ENCODE results near the gene PPP4R4.

The PPP4R4 gene

GRCh38 chr14:94203473-94204210, 29.5 kb downstream of the PPP4R4 start:
- Histone ChIP-seq H3K27me3 (ENCODE audit: low read length) (no peaks in the 10 kb centered on the region), H3K4me2 (ENCODE audit: low read depth, low read length, poor library complexity, severe bottlenecking) (no peak overlapping the region), H3K36me3 (ENCODE audit: low read length) (no peaks in the 10 kb centered on the region), H3K79me2 (ENCODE audit: insufficient read depth, low read length) (no peaks in the 10 kb centered on the region), H3F3A (ENCODE audit: insufficient read depth) (no peaks in the 10 kb centered on the region), H3K27ac (ENCODE audit: low read depth, low read length) (no peak overlapping the region), H3K9me3 (ENCODE audit: insufficient read depth, low read length) (no peaks in the 10 kb centered on the region), H2AFZ (ENCODE audit: low read depth, low read length, severe bottlenecking) (no peak overlapping the region), H3K9ac (ENCODE audit: low read length) (no peak overlapping the region), H3K9me2 (replicated peaks; ENCODE audit: insufficient read depth, low read length) (no peaks in the 10 kb centered on the region), H3K4me3 (ENCODE audit: insufficient read depth, low read length, poor library complexity, severe bottlenecking) (no peak overlapping the region), H4K20me1 (ENCODE audit: low read depth, low read length) (no peaks in the 10 kb centered on the region; the same call in 1 of the 2 replicates)
- TF ChIP-seq EZH2phosphoT487 (conservative IDR thresholded peaks at IDR 0.05; ENCODE audit: low read length) (no peak), CTCF (IDR thresholded peaks at IDR 0.05; ENCODE audit: insufficient read depth, low read length, poor library complexity, severe bottlenecking) (no peak)

GRCh38 chr14:94213021-94213420, 38.9 kb downstream of the PPP4R4 start:
- no peaks in the 10 kb centered on the region for H3K36me3 ChIP-seq (ENCODE audit: low read length)
- no peaks in the 10 kb centered on the region for H3K9me3 ChIP-seq (ENCODE audit: insufficient read depth, low read length)
- no peak overlapping the region for H3K9ac ChIP-seq (ENCODE audit: low read length)
- no peaks in the 10 kb centered on the region for H3F3A ChIP-seq (ENCODE audit: insufficient read depth)
- no peak overlapping the region for H3K4me3 ChIP-seq (ENCODE audit: insufficient read depth, low read length, poor library complexity, severe bottlenecking)
- no peaks in the 10 kb centered on the region for H3K27me3 ChIP-seq (ENCODE audit: low read length)
- H3K27ac ChIP-seq (ENCODE audit: low read depth, low read length) = no peak overlapping the region
- no peak overlapping the region for H3K4me2 ChIP-seq (ENCODE audit: low read depth, low read length, poor library complexity, severe bottlenecking)
- H3K79me2 ChIP-seq (ENCODE audit: insufficient read depth, low read length) = no peaks in the 10 kb centered on the region
- no peak overlapping the region for H2AFZ ChIP-seq (ENCODE audit: low read depth, low read length, severe bottlenecking)
- TF ChIP-seq CTCF (IDR thresholded peaks at IDR 0.05; ENCODE audit: insufficient read depth, low read length, poor library complexity, severe bottlenecking) = no peak
- no peak for TF ChIP-seq EZH2phosphoT487 (conservative IDR thresholded peaks at IDR 0.05; ENCODE audit: low read length)
- H4K20me1 ChIP-seq (ENCODE audit: low read depth, low read length) = no peaks in the 10 kb centered on the region; the same call in 1 of the 2 replicates
- no peaks in the 10 kb centered on the region for H3K9me2 ChIP-seq (replicated peaks; ENCODE audit: insufficient read depth, low read length)

- Histone ChIP-seq H3K27me3 (ENCODE audit: low read length) (no peaks in the 10 kb centered on the region), H4K20me1 (ENCODE audit: low read depth, low read length) (no peaks in the 10 kb centered on the region; the same call in 1 of the 2 replicates), H3K4me3 (ENCODE audit: insufficient read depth, low read length, poor library complexity, severe bottlenecking) (no peak overlapping the region), H3K4me2 (ENCODE audit: low read depth, low read length, poor library complexity, severe bottlenecking) (no peak overlapping the region), H3K27ac (ENCODE audit: low read depth, low read length) (no peak overlapping the region), H3K9ac (ENCODE audit: low read length) (no peak overlapping the region), H3K36me3 (ENCODE audit: low read length) (no peaks in the 10 kb centered on the region), H3K79me2 (ENCODE audit: insufficient read depth, low read length) (no peaks in the 10 kb centered on the region), H3K9me3 (ENCODE audit: insufficient read depth, low read length) (no peaks in the 10 kb centered on the region), H3K9me2 (replicated peaks; ENCODE audit: insufficient read depth, low read length) (no peaks in the 10 kb centered on the region), H3F3A (ENCODE audit: insufficient read depth) (no peaks in the 10 kb centered on the region), H2AFZ (ENCODE audit: low read depth, low read length, severe bottlenecking) (no peak overlapping the region)
- TF ChIP-seq CTCF (IDR thresholded peaks at IDR 0.05; ENCODE audit: insufficient read depth, low read length, poor library complexity, severe bottlenecking) (no peak), EZH2phosphoT487 (conservative IDR thresholded peaks at IDR 0.05; ENCODE audit: low read length) (no peak)
Measured at GRCh38 chr14:94213741-94214140, 39.6 kb downstream of the PPP4R4 start.
